ENCODE measurements around the gene KRTAP5-2. TPM values are rescaled to one million over a fixed set of nuclear protein-coding genes. Genes with fewer than 3 reads are reported as not detected.

The KRTAP5-2 gene
- total and polyA plus RNA-seq, 2 of the 4 experiments (the other 2 are of a cell fraction): not detected

DNA sequence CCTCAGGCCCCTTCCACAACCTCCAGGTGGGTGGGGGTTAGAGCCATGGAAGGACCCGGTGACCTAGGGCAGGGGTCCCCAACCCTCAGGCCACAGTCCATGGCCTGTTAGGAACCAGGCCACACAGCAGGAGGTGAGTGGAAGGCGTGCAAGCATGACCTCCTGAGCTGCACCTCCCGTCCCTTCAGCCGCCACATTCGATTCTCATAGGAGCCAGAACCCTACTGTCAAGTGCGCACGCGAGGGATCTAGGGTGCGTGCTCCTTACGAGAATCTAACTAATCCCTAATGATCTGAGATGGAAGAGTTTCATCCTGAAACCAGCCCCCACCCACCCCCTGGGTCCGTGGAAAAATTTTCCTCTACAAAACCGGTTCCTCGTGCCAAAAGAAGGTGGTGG is 27.4 kb upstream of the KRTAP5-2 start:
- CTCF ChIA-PET: no interaction called here
- Histone ChIP-seq H3K9me3 (ENCODE audit: control insufficient read depth, insufficient read depth, low read length) (no peaks in the 10 kb centered on the region), H3K18ac (ENCODE audit: low read depth, low read length) (no peak overlapping the region), H2AK9ac (replicated peaks; ENCODE audit: low read depth, low read length, poor library complexity) (no peak overlapping the region), H3K14ac (replicated peaks; ENCODE audit: low read depth, low read length) (no peak overlapping the region), H3K4me3 (ENCODE audit: insufficient read depth, low read depth, low read length) (no peak overlapping the region), H4K8ac (ENCODE audit: low read depth in 2 of 2, low read length in 2 of 2) (no peak overlapping the region), H3K27ac (ENCODE audit: insufficient read depth, low read length) (no peak overlapping the region), H2BK15ac (ENCODE audit: low read depth, low read length) (no peak overlapping the region), H4K5ac (ENCODE audit: low read depth, low read length) (no peak overlapping the region), H3K36me3 (ENCODE audit: control insufficient read depth, insufficient read depth, low read length) (no peaks in the 10 kb centered on the region), H4K20me1 (ENCODE audit: insufficient read depth, low read length) (no peaks in the 10 kb centered on the region), H3K4ac (ENCODE audit: low read depth, low read length) (no peak overlapping the region), H2BK120ac (ENCODE audit: low read depth, low read length) (no peak overlapping the region), H2BK20ac (ENCODE audit: low read depth, low read length) (no peak overlapping the region), H3K23ac (ENCODE audit: low read depth, low read length) (no peak overlapping the region), H3K4me2 (ENCODE audit: low read depth, low read length) (no peak overlapping the region), H2AFZ (replicated peaks; ENCODE audit: low read length, poor library complexity) (no peak overlapping the region), H2BK5ac (ENCODE audit: low read depth, low read length, poor library complexity, severe bottlenecking) (no peak overlapping the region), H2AK5ac (ENCODE audit: low read depth, low read length) (no peak overlapping the region), H3K27me3 (ENCODE audit: control insufficient read depth, insufficient read depth, low read length) (peaks cover 51% of the 10 kb centered on the region), H3K4me1 (ENCODE audit: control insufficient read depth, insufficient read depth, low read length) (no peaks in the 10 kb centered on the region), H3K9ac (ENCODE audit: low read depth, low read length) (no peak overlapping the region), H3K9me1 (ENCODE audit: insufficient read depth, low read length) (no peaks in the 10 kb centered on the region), H3K79me1 (ENCODE audit: low read depth in 1 of 2, low read length in 2 of 2) (no peaks in the 10 kb centered on the region), H3K56ac (ENCODE audit: extremely low read depth, insufficient read depth, low read length) (no peak overlapping the region), H4K91ac (ENCODE audit: insufficient read depth, low read depth, low read length) (no peak overlapping the region)
- in situ Hi-C loops (cut with MboI; ENCODE audit: low sequenced_read_pairs) (no loop called here), intact Hi-C loops (cut with micrococcal nuclease) (no loop called here), dilution Hi-C loops (cut with HindIII; ENCODE audit: low sequenced_read_pairs, unreplicated experiment) (no loop called here)
- DNase-seq: no peak
- POLR2A ChIA-PET (ENCODE audit: unreplicated experiment): no interaction called here
- WGBS, 2 experiments (ENCODE audit: extremely low coverage in 2 of 2, insufficient read length in 1 of 2): 40% methylated on average over 1 of the region's 13 CpGs; no CpG with 5 or more reads in 1 of the 2 experiments
- no peak for ATAC-seq (ENCODE audit: low read depth)
- TF ChIP-seq CHD1 (IDR thresholded peaks at IDR 0.05; ENCODE audit: low read depth, low read length) (no peak), MXI1 (IDR thresholded peaks at IDR 0.05; ENCODE audit: borderline replicate concordance, low read depth, low read length) (no peak), BHLHE40 (IDR thresholded peaks at IDR 0.05; ENCODE audit: low read depth, low read length) (no peak)
- TF ChIP-seq, protein P1, sequence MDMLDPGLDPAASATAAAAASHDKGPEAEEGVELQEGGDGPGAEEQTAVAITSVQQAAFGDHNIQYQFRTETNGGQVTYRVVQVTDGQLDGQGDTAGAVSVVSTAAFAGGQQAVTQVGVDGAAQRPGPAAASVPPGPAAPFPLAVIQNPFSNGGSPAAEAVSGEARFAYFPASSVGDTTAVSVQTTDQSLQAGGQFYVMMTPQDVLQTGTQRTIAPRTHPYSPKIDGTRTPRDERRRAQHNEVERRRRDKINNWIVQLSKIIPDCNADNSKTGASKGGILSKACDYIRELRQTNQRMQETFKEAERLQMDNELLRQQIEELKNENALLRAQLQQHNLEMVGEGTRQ (IDR thresholded peaks at IDR 0.05; ENCODE audit: low read depth, low read length): no peak
- no TSS peak for BruUV-seq (replicated peaks)
